CD14-positive monocyte (primary cell): Measurements from ENCODE around the gene NSFL1C. TPM values are rescaled to one million over a fixed set of nuclear protein-coding genes. Genes with fewer than 3 reads are reported as not detected.
A peak's percentile ranks its signal among the peaks of the same experiment; 100 is the strongest.

Experiments used
- DNase-seq, 3 donors: peaks; one replicate each; pipeline ENCODE4 v3.0.0-alpha.2; 2011 to 2022
- H2AFZ ChIP-seq: 2 replicates; pipeline ENCODE4 v1.6.0; 2012; ENCODE audit warnings: mild to moderate bottlenecking, low read depth, low read length, inconsistent platforms; ENCODE audit not compliant: insufficient read depth, poor library complexity, severe bottlenecking
- H3K27ac ChIP-seq, 2 donors: 1 replicate in 1 of 2; 2 replicates in 1 of 2; pipeline ENCODE4 v1.5.1; 2012 to 2013; ENCODE audit warnings: low read length in 2 of 2, control low read depth in 1 of 2, inconsistent platforms in 1 of 2, low read depth in 1 of 2, mild to moderate bottlenecking in 1 of 2
- H3K27me3 ChIP-seq, 2 donors: one replicate each; pipeline versions ENCODE4 v1.6.0 to v1.6.1; 2011 to 2013; ENCODE audit warnings: low read length in 2 of 2; ENCODE audit not compliant: control insufficient read depth in 2 of 2, insufficient read depth in 2 of 2
- H3K36me3 ChIP-seq, 2 donors: replicated peaks in 1 of 2; 1 replicate in 1 of 2; 2 replicates in 1 of 2; pipeline versions ENCODE4 v1.5.1 to v1.6.1; 2012 to 2013; ENCODE audit warnings: low read length in 2 of 2, control low read depth in 1 of 2, inconsistent platforms in 1 of 2, mild to moderate bottlenecking in 1 of 2; ENCODE audit not compliant: insufficient read depth in 2 of 2, control insufficient read depth in 1 of 2
- H3K4me1 ChIP-seq, 2 donors: 1 replicate in 1 of 2; 2 replicates in 1 of 2; pipeline versions ENCODE4 v1.5.1 to v1.6.1; 2012 to 2013; ENCODE audit warnings: low read length in 2 of 2, control low read depth in 1 of 2, inconsistent platforms in 1 of 2, mild to moderate bottlenecking in 1 of 2, moderate library complexity in 1 of 2; ENCODE audit not compliant: insufficient read depth in 2 of 2, control insufficient read depth in 1 of 2
- H3K4me2 ChIP-seq: replicated peaks from 2 replicates; pipeline ENCODE3; 2012; ENCODE audit warnings: low read length, moderate library complexity, mild to moderate bottlenecking; ENCODE audit not compliant: poor library complexity, severe bottlenecking; ENCODE audit errors: extremely low read depth
- H3K4me3 ChIP-seq, 3 experiments: fragments of 200-600 bp in 1 of 3; sonication (generic) in 1 of 3; replicated peaks in 1 of 3; 1 replicate in 2 of 3; 2 replicates in 1 of 3; pipeline ENCODE4 v1.5.1; 2011 to 2013; ENCODE audit warnings: low read length in 3 of 3, mild to moderate bottlenecking in 3 of 3, control low read depth in 2 of 3, low read depth in 2 of 3, inconsistent platforms in 1 of 3, moderate library complexity in 1 of 3
- H3K79me2 ChIP-seq: 2 replicates; pipeline ENCODE4 v1.6.0; 2012; ENCODE audit warnings: mild to moderate bottlenecking, control low read depth, inconsistent platforms, low read length, moderate library complexity; ENCODE audit not compliant: insufficient read depth
- H3K9ac ChIP-seq: 2 replicates; pipeline ENCODE4 v1.6.0; 2017; ENCODE audit warnings: low read length, mild to moderate bottlenecking; ENCODE audit not compliant: insufficient read depth, poor library complexity, severe bottlenecking
- H3K9me3 ChIP-seq, 2 donors: replicated peaks in 1 of 2; 1 replicate in 1 of 2; 2 replicates in 1 of 2; pipeline versions ENCODE4 v1.5.1 to v1.6.1; 2012 to 2013; ENCODE audit warnings: low read length in 2 of 2, control low read depth in 1 of 2; ENCODE audit not compliant: control insufficient read depth in 1 of 2, insufficient read depth in 1 of 2
- H4K20me1 ChIP-seq: 2 replicates; pipeline ENCODE4 v1.6.0; 2012; ENCODE audit warnings: mild to moderate bottlenecking, low read length, control low read depth, moderate library complexity; ENCODE audit not compliant: insufficient read depth
- H3K27ac Mint-ChIP-seq, 7 donors: one replicate each; pipeline ENCODE4 v1.8.0; 2020; ENCODE audit warnings: mild to moderate bottlenecking in 7 of 7, mixed read lengths in 7 of 7, moderate library complexity in 6 of 7, inconsistent platforms in 2 of 7
- H3K27me3 Mint-ChIP-seq, 3 donors: one replicate each; pipeline ENCODE4 v1.8.0; 2021 to 2022; ENCODE audit warnings: low read depth in 3 of 3, mild to moderate bottlenecking in 3 of 3, mixed read lengths in 3 of 3, moderate library complexity in 3 of 3, inconsistent platforms in 1 of 3
- H3K36me3 Mint-ChIP-seq, 2 donors: one replicate each; pipeline ENCODE4 v1.8.0; 2020; ENCODE audit warnings: mixed read lengths in 2 of 2, inconsistent platforms in 1 of 2, mild to moderate bottlenecking in 1 of 2
- H3K4me1 Mint-ChIP-seq: one replicate; pipeline ENCODE4 v1.8.0; 2020; ENCODE audit warnings: mild to moderate bottlenecking, mixed read lengths
- H3K4me3 Mint-ChIP-seq, 2 donors: one replicate each; pipeline ENCODE4 v1.8.0; 2020; ENCODE audit warnings: mild to moderate bottlenecking in 2 of 2, mixed read lengths in 2 of 2, moderate library complexity in 1 of 2
- H3K9me3 Mint-ChIP-seq, 7 donors: one replicate each; pipeline ENCODE4 v1.8.0; 2020 to 2022; ENCODE audit warnings: mixed read lengths in 7 of 7, mild to moderate bottlenecking in 6 of 7, moderate library complexity in 6 of 7, inconsistent platforms in 2 of 7
- CTCF ChIP-seq: fragments of 200-600 bp; IDR thresholded peaks from one replicate; pipeline ENCODE4 v1.8.0; 2022; ENCODE audit warnings: antibody characterized with exemption, mild to moderate bottlenecking
- WGBS: methylation state at CpG from one replicate; pipeline ENCODE4 v1.1.5; 2013; ENCODE audit warnings: missing lambda C conversion rate; ENCODE audit not compliant: insufficient coverage; 5-methylcytosine and 5-hydroxymethylcytosine counted together
- intact Hi-C, 2 donors: fragments of 100-400 bp; cut with micrococcal nuclease; formaldehyde crosslinking; loops; one replicate each; pipeline versions ENCODE4 v1.15.0 to v1.15.1; 2023
- polyA plus RNA-seq, 3 donors: library from polyadenylated mRNA; depleted of rRNA in 1 of 3; unstranded in 2 of 3; stranded (reverse) in 1 of 3; fragments of 300-500 nt in 2 of 3; fragments of >200 nt in 1 of 3; fragmentation: Illumina TruSeq in 2 of 3; gene quantifications; 1 replicate in 2 of 3; 2 replicates in 1 of 3; pipeline ENCODE4 v1.2.3, GENCODE V29; 2012 to 2021

Gene NSFL1C
- polyA plus RNA-seq, 3 donors, result 52.8 to 80.8 (median 56.8) TPM

GRCh38 chr20:1474325-1474724, 7.7 kb upstream of the NSFL1C start:
- 100% methylated on average over 3 of the region's 8 CpGs for WGBS
- peaks cover 71 to 91% of the 10 kb centered on the region in 2 donors for H3K36me3 Mint-ChIP-seq

More at GRCh38 chr20:1474325-1474724, 7.7 kb upstream of the NSFL1C start:
- DNase-seq, result no peak
- Mint-ChIP-seq H3K27me3 (peaks cover 0 to 3% (median 0%) of the 10 kb centered on the region in 3 donors), H3K4me1 (peaks cover 80% of the 10 kb centered on the region), H3K4me3 (no peak overlapping the region), H3K27ac (peak overlapping the region in 3 of 7 donors; percentile 21 to 71 (median 57)), H3K9me3 (peaks cover 0 to 3% (median 0%) of the 10 kb centered on the region in 7 donors)
- Histone ChIP-seq H3K4me1 (peaks cover 55 to 89% of the 10 kb centered on the region in 2 donors), H3K4me2 (no peak overlapping the region), H3K9ac (no peak overlapping the region), H3K27me3 (no peaks in the 10 kb centered on the region), H3K27ac (peak overlapping the region in 1 of 2 donors; percentile 97), H3K36me3 (peaks cover 76 to 98% of the 10 kb centered on the region in 2 donors), H4K20me1 (peaks cover 100% of the 10 kb centered on the region), H3K9me3 (no peaks in the 10 kb centered on the region), H3K4me3 (no peak overlapping the region), H2AFZ (no peak overlapping the region), H3K79me2 (peaks cover 97% of the 10 kb centered on the region)
- intact Hi-C loops, result no loop called here
- no peak for TF ChIP-seq CTCF
